Measurements from ENCODE around the gene C19orf44.

C19orf44 gene

DNA sequence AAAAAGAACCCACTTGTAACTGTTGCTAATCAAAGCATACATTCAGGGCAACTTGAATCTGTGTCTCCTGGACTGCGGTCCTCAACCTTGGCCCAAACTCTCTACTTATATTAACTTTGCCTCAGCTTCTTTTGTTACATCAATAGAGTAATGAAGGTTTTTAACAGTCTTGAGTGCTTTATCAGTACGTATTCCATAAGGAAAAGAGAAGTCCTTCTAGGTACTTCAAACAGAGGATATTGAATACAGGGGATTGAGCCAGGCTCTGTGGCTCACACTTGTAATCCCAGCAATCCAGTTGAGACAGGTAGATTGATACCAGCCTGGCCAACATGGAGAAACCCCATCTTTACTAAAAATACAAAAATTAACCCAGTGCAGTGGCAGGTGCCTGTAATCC is 23.2 kb upstream of the C19orf44 start:
- H3K27me3 ChIP-seq (ENCODE audit: insufficient read depth, low read length, poor library complexity, severe bottlenecking), result no peaks in the 10 kb centered on the region
- H3K9me3 ChIP-seq (ENCODE audit: insufficient read depth, low read depth, low read length), result no peaks in the 10 kb centered on the region
- no peaks in the 10 kb centered on the region for H3K36me3 ChIP-seq (ENCODE audit: insufficient read depth, low read length)
- H4K20me1 ChIP-seq (ENCODE audit: insufficient read depth, low read length, poor library complexity, severe bottlenecking), result peaks cover 19% of the 10 kb centered on the region
- no peak for TF ChIP-seq CTCF (conservative IDR thresholded peaks at IDR 0.05; ENCODE audit: low read length)
- no peak for TF ChIP-seq EZH2phosphoT487 (IDR thresholded peaks at IDR 0.05; ENCODE audit: borderline replicate concordance)
- H3K4me1 ChIP-seq (ENCODE audit: insufficient read depth, low read length, poor library complexity, severe bottlenecking), result peaks cover 27% of the 10 kb centered on the region
- no peak overlapping the region for H3K4me2 ChIP-seq (ENCODE audit: low read depth, low read length, poor library complexity, severe bottlenecking)
- no peak overlapping the region for H3K9ac ChIP-seq (ENCODE audit: low read depth, low read length, poor library complexity, severe bottlenecking)
- H3K79me2 ChIP-seq (ENCODE audit: insufficient read depth, low read length), result peaks cover 36% of the 10 kb centered on the region
- no peak overlapping the region for H2AFZ ChIP-seq (ENCODE audit: low read length)
- H3F3A ChIP-seq (ENCODE audit: low read depth), result no peaks in the 10 kb centered on the region
- no peaks in the 10 kb centered on the region for H3K9me2 ChIP-seq (replicated peaks; ENCODE audit: low read depth, low read length)
- no peak overlapping the region for H3K4me3 ChIP-seq (ENCODE audit: low read length, poor library complexity, severe bottlenecking)

GRCh38 chr19:16473875-16474392 is 22.3 kb upstream of the C19orf44 start:
- no peaks in the 10 kb centered on the region for H3K9me2 ChIP-seq (replicated peaks; ENCODE audit: low read depth, low read length)
- no peaks in the 10 kb centered on the region for H3K27me3 ChIP-seq (ENCODE audit: insufficient read depth, low read length, poor library complexity, severe bottlenecking)
- no peak overlapping the region for H3K4me3 ChIP-seq (ENCODE audit: low read length, poor library complexity, severe bottlenecking)
- no peaks in the 10 kb centered on the region for H3F3A ChIP-seq (ENCODE audit: low read depth)
- no peak overlapping the region for H3K9ac ChIP-seq (ENCODE audit: low read depth, low read length, poor library complexity, severe bottlenecking)
- H3K4me1 ChIP-seq (ENCODE audit: insufficient read depth, low read length, poor library complexity, severe bottlenecking), result peaks cover 23% of the 10 kb centered on the region
- H3K79me2 ChIP-seq (ENCODE audit: insufficient read depth, low read length), result peaks cover 27% of the 10 kb centered on the region
- no peak overlapping the region for H3K4me2 ChIP-seq (ENCODE audit: low read depth, low read length, poor library complexity, severe bottlenecking)
- no peak for TF ChIP-seq EZH2phosphoT487 (IDR thresholded peaks at IDR 0.05; ENCODE audit: borderline replicate concordance)
- peaks cover 18% of the 10 kb centered on the region for H4K20me1 ChIP-seq (ENCODE audit: insufficient read depth, low read length, poor library complexity, severe bottlenecking)
- no peak overlapping the region for H2AFZ ChIP-seq (ENCODE audit: low read length)
- no peaks in the 10 kb centered on the region for H3K9me3 ChIP-seq (ENCODE audit: insufficient read depth, low read depth, low read length)
- no peaks in the 10 kb centered on the region for H3K36me3 ChIP-seq (ENCODE audit: insufficient read depth, low read length)

DNA sequence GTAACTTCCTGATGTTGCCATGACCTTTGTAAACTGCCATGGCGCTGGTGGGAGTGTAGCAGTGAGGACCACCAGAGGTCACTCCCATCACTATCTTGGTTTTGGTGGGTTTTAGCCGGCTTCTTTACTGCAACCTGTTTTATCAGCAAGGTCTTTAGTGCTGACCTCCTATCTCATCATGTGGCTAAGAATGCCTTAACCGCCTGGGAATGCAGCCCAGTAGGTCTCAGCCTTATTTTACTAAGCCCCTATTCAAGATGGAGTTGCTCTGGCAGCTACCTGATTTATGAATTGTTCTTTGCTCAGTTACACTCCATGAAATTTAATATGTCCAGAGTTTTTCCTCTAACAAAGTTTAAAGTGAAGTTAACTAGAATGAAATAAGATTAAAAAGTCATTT is 19.8 kb upstream of the C19orf44 start:
- no peak overlapping the region for H3K9ac ChIP-seq (ENCODE audit: low read depth, low read length, poor library complexity, severe bottlenecking)
- no peak for TF ChIP-seq EZH2phosphoT487 (IDR thresholded peaks at IDR 0.05; ENCODE audit: borderline replicate concordance)
- TF ChIP-seq CTCF (conservative IDR thresholded peaks at IDR 0.05; ENCODE audit: low read length), result no peak

GRCh38 chr19:16477311-16477710 is 18.9 kb upstream of the C19orf44 start:
- Histone ChIP-seq H3K27me3 (ENCODE audit: insufficient read depth, low read length, poor library complexity, severe bottlenecking) (no peaks in the 10 kb centered on the region), H3K36me3 (ENCODE audit: insufficient read depth, low read length) (no peaks in the 10 kb centered on the region), H3K9ac (ENCODE audit: low read depth, low read length, poor library complexity, severe bottlenecking) (no peak overlapping the region), H3K79me2 (ENCODE audit: insufficient read depth, low read length) (no peaks in the 10 kb centered on the region), H4K20me1 (ENCODE audit: insufficient read depth, low read length, poor library complexity, severe bottlenecking) (no peaks in the 10 kb centered on the region), H3K4me2 (ENCODE audit: low read depth, low read length, poor library complexity, severe bottlenecking) (no peak overlapping the region), H3F3A (ENCODE audit: low read depth) (no peaks in the 10 kb centered on the region), H3K9me2 (replicated peaks; ENCODE audit: low read depth, low read length) (no peaks in the 10 kb centered on the region), H2AFZ (ENCODE audit: low read length) (no peak overlapping the region), H3K9me3 (ENCODE audit: insufficient read depth, low read depth, low read length) (no peaks in the 10 kb centered on the region), H3K4me3 (ENCODE audit: low read length, poor library complexity, severe bottlenecking) (no peak overlapping the region), H3K4me1 (ENCODE audit: insufficient read depth, low read length, poor library complexity, severe bottlenecking) (peaks cover 2% of the 10 kb centered on the region)
- no peak for TF ChIP-seq CTCF (conservative IDR thresholded peaks at IDR 0.05; ENCODE audit: low read length)
- no peak for TF ChIP-seq EZH2phosphoT487 (IDR thresholded peaks at IDR 0.05; ENCODE audit: borderline replicate concordance)

More for the DNA sequence above, 19.8 kb upstream of the C19orf44 start:
- Histone ChIP-seq H3F3A (ENCODE audit: low read depth) (no peaks in the 10 kb centered on the region), H3K9me3 (ENCODE audit: insufficient read depth, low read depth, low read length) (no peaks in the 10 kb centered on the region), H4K20me1 (ENCODE audit: insufficient read depth, low read length, poor library complexity, severe bottlenecking) (peaks cover under 1% of the 10 kb centered on the region), H3K36me3 (ENCODE audit: insufficient read depth, low read length) (no peaks in the 10 kb centered on the region), H3K9me2 (replicated peaks; ENCODE audit: low read depth, low read length) (no peaks in the 10 kb centered on the region), H3K79me2 (ENCODE audit: insufficient read depth, low read length) (peaks cover 2% of the 10 kb centered on the region), H3K4me2 (ENCODE audit: low read depth, low read length, poor library complexity, severe bottlenecking) (no peak overlapping the region), H2AFZ (ENCODE audit: low read length) (no peak overlapping the region), H3K4me3 (ENCODE audit: low read length, poor library complexity, severe bottlenecking) (no peak overlapping the region), H3K27me3 (ENCODE audit: insufficient read depth, low read length, poor library complexity, severe bottlenecking) (no peaks in the 10 kb centered on the region), H3K4me1 (ENCODE audit: insufficient read depth, low read length, poor library complexity, severe bottlenecking) (peaks cover 5% of the 10 kb centered on the region)
